ENCODE measurements around the gene ANKRD16.

DNA sequence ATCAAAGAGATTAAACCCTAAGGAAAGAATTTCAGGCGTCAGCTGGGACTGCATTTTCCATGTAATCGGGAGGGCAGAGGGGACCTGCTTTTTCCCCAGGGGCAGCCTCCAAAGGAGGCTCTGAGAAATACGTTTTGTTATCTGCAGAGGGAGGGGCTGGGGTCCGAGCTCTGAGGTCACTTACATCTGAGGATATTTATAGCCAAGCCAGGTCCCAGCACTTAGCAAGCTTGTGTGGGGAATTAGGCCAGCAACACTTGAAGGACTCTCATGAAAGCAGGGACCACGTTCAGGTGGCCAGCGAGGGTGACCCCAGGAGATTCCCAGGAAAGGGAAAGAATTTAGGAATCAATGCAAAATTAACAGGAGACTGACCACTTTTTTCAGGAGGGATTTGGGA, 55.9 kb downstream of the ANKRD16 start:
- no peak for TF ChIP-seq TAF1 (IDR thresholded peaks at IDR 0.05; ENCODE audit: borderline replicate concordance, insufficient read depth, low read length)
- TF ChIP-seq SIN3A (IDR thresholded peaks at IDR 0.05; ENCODE audit: borderline replicate concordance, insufficient read depth, low read length) = no peak
- no peak for TF ChIP-seq POLR2AphosphoS5 (IDR thresholded peaks at IDR 0.05; ENCODE audit: low read depth, low read length)
